ENCODE data around the gene INPP5B.

The INPP5B gene

DNA sequence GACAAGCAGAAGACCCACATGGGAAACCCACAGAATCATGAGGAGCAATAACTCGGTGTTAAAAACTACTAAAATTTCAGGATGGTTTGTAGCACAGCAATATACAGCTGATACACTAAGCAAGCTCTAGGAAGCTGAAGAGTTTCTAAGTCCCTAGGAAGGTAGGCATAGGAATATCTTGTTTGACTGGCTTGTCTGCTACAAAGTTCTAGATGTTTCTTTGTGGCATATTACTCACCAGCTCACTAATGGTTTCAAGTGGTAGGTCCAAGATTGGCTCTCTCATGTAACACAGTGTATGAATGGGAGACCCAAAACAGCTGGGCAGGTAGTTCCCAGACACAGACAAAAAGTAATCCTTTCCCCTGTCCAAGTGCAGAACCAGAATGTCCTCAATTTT lies 74.2 kb downstream of the INPP5B start:
- ChIA-PET CTCF (interaction anchor here (0.9 to 6.6 kb wide), 5 partner anchors 10 to 182 kb away, joined by 3 to 108 read pairs (median 5); partner anchors contain the start of gene MTF1), POLR2A (interaction anchor here (1.0 kb wide), 1 partner anchor 13 kb away, joined by 5 read pairs; the partner anchor contains the start of gene MTF1)

DNA sequence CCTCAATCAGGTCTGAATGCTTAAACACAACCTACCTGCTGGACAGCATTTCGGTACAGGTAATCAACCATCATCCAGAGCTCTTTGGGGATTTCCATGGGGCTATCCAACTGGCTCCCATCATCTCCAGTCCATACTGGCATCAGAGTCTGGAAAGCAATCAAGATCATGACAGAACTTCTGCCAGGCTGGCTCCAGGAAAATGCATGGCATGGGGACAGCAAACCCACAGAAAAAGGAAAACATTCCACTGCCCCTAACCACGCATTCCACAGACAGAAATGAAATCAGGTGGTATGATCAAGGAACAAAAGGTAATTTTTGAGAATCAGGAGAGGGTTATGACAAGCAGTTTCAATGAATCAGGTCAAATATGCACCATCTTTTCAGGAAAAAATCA lies 78.4 kb downstream of the INPP5B start:
- CTCF ChIA-PET, result interaction anchor here (0.7 to 1.1 kb wide), 2 partner anchors 9 to 14 kb away, joined by 4 to 9 read pairs; partner anchors contain the start of gene MTF1
- no peak overlapping the region for H3K4me3 ChIP-seq (ENCODE audit: low read depth, low read length)
- TF ChIP-seq, protein P1, sequence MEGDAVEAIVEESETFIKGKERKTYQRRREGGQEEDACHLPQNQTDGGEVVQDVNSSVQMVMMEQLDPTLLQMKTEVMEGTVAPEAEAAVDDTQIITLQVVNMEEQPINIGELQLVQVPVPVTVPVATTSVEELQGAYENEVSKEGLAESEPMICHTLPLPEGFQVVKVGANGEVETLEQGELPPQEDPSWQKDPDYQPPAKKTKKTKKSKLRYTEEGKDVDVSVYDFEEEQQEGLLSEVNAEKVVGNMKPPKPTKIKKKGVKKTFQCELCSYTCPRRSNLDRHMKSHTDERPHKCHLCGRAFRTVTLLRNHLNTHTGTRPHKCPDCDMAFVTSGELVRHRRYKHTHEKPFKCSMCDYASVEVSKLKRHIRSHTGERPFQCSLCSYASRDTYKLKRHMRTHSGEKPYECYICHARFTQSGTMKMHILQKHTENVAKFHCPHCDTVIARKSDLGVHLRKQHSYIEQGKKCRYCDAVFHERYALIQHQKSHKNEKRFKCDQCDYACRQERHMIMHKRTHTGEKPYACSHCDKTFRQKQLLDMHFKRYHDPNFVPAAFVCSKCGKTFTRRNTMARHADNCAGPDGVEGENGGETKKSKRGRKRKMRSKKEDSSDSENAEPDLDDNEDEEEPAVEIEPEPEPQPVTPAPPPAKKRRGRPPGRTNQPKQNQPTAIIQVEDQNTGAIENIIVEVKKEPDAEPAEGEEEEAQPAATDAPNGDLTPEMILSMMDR (IDR thresholded peaks at IDR 0.05; ENCODE audit: insufficient read depth, low read length, missing control alignments), result no peak
- POLR2A ChIA-PET, result no interaction called here
- DNase-seq (ENCODE audit: low read depth, low spot score), result no peak

More for the DNA sequence above, 74.2 kb downstream of the INPP5B start:
- no peak overlapping the region for H3K4me3 ChIP-seq (ENCODE audit: low read depth, low read length)
- TF ChIP-seq, protein P1 (IDR thresholded peaks at IDR 0.05; ENCODE audit: insufficient read depth, low read length, missing control alignments), result no peak
- DNase-seq (ENCODE audit: low read depth, low spot score), result no peak

DNA sequence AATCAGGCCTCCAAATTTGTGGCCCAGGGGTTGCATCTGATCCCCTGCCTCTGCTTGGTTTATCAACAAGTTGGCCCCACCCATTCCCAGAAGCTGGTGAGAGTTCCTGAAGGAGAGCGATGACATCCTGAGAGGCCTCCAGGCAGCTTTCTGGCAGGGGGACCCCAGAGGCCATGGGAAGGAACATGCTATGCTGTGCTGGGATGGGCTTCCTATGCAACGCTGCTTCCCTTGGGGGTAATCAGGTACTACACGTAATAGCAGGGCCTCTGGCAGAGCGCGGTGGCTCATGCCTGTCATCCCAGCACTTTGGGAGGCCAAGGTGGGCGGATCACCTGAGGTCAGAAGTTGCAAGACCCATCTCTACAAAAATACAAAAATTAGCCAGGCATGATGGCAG lies 79.1 kb downstream of the INPP5B start:
- CTCF ChIA-PET, result interaction anchor here (0.6 to 1.1 kb wide), 2 partner anchors 8 to 22 kb away, joined by 3 to 9 read pairs; partner anchors contain the start of gene MTF1
- no peak overlapping the region for H3K4me3 ChIP-seq (ENCODE audit: low read depth, low read length)
- DNase-seq (ENCODE audit: low read depth, low spot score), result no peak
- TF ChIP-seq, protein P1 (IDR thresholded peaks at IDR 0.05; ENCODE audit: insufficient read depth, low read length, missing control alignments), result no peak
- POLR2A ChIA-PET, result no interaction called here

DNA sequence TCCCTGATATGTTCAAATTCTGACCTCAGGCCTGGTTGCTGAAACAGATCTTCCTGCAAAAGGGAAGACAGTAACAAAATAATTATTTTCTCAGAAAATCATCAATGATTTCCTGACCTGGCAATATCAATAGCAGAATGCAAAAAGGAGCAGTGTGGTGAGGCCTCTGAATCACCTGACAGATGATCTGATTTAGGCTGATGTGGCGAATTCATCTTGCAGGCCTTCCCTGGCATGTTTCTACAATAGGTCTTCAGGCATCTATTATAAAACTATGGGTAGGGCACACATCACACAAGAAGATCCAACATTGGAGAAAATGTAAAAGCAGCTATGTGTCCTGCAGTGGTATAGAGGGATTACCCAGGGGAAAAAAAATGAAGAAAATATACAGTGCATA lies 80.4 kb downstream of the INPP5B start:
- CTCF ChIA-PET, result interaction anchor here (1.2 kb wide), 1 partner anchor 20 kb away, joined by 3 read pairs; no protein-coding TSS in a partner anchor

DNA sequence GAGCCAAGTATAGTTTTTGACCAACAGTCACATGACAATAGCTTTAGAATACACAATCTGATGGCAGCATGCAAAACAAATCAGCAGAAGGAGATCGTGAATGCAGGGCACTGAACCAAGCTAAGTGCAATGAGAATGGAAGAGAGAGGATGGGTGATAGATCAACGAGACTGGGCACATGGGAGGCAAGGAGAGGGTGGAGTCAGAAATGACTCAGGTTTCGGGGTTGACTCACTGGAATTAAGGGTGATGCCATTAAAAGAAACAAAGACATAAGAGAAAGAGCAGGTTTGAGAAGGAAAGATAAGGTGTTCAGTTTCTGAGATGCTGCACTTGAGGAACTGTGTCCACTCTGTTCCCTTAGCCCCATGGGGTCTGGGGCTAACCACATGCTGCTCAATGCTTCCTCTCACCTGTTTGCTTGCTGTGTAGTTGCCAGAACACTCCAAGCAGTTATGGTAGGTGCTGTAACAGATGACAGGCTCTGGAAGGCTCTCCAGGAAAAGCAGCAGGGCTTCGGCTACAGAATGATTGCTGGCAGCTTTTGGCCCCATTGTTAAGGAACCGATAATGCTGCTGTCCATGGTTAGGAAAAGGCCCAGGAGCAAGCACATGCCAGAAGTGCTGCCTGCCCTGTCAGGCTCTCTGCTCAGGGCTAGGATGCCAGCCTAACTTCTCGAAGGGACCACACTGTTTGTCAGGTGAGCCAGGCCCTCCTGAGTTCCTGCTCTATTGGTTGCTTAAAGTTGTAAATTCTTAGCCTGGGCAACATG lies 81.3 kb downstream of the INPP5B start:
- H3K4me3 ChIP-seq (ENCODE audit: low read depth, low read length), result no peak overlapping the region
- ChIA-PET POLR2A (interaction anchor here (0.5 to 0.6 kb wide), 2 partner anchors 120 to 1679 kb away, joined by 3 read pairs; no protein-coding TSS in a partner anchor), CTCF (interaction anchor here (0.7 kb wide), 1 partner anchor 125 kb away, joined by 3 read pairs; the partner anchor contains the start of gene SF3A3)
- TF ChIP-seq, protein P1 (IDR thresholded peaks at IDR 0.05; ENCODE audit: insufficient read depth, low read length, missing control alignments), result no peak
- DNase-seq (ENCODE audit: low read depth, low spot score), result no peak

More for the DNA sequence above, 80.4 kb downstream of the INPP5B start:
- POLR2A ChIA-PET, result no interaction called here
- TF ChIP-seq, protein P1 (IDR thresholded peaks at IDR 0.05; ENCODE audit: insufficient read depth, low read length, missing control alignments), result no peak
- DNase-seq (ENCODE audit: low read depth, low spot score), result no peak
- no peak overlapping the region for H3K4me3 ChIP-seq (ENCODE audit: low read depth, low read length)

DNA sequence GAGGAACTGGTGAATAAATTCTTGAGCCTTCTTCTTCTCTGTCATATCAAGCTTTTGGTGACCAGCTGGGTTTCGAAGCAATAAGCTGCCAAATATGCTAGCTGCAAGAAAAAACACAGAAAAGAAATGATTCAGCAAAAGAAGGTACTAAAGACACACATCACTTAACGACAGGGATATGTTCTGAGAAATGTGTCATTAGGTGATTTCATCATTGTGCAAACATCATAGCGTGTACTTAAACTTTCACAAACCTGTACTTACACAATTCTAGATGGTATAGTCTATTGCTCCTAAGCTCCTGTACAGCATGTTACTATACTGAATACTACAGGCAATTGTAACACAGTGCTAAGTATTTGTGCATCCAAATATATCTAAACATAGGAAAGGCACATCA lies 84.5 kb downstream of the INPP5B start:
- TF ChIP-seq, protein P1 (IDR thresholded peaks at IDR 0.05; ENCODE audit: insufficient read depth, low read length, missing control alignments), result no peak
- ChIA-PET POLR2A (no interaction called here), CTCF (interaction anchor here (0.6 to 8.6 kb wide), 4 partner anchors 11 to 103 kb away, joined by 3 to 108 read pairs (median 3); no protein-coding TSS in a partner anchor)
- DNase-seq (ENCODE audit: low read depth, low spot score), result no peak
- H3K4me3 ChIP-seq (ENCODE audit: low read depth, low read length), result no peak overlapping the region

Data from AG04449 (cell line).